Measurements from ENCODE around the gene CLN5.
"Not testable (repeated sequence)": the region's sequence is repeated elsewhere in the genome, so short reads cannot be mapped to it uniquely, and the experiment has no call there.

CLN5 gene

DNA sequence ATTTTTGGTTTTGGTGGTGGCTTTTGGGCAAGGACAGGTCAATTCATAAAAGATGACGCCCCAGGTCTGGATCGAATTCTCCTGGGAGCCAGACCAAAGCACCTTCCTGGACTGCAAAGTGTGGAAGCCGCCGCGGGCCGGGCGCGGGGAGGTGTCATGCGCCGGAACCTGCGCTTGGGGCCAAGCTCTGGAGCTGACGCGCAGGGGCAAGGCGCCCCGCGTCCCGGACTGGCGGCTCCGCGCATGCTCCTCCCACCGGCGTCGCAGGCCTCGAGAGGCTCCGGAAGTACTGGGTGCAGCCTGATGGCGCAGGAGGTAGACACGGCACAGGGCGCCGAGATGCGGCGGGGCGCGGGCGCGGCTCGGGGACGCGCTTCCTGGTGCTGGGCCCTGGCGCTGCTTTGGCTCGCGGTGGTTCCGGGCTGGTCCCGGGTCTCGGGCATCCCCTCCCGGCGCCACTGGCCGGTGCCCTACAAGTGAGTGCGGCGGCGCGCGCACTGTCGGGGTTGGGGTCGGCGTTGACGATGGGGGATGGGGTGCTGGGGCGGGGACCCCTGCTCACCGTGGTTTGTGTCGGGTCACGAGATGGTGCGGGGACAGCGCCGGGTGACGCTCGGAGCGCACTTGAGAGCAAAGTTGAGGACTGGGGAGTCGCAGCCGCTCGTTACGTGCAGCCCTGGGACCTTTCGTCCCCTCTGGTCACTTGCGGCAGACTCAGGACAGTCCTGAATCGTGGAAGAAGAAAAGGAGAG is at the start of gene CLN5:
Gene CLN5 (plus strand): TSS at position 286 of the 752 bp plus-strand sequence. CDS start 18 bp downstream, at position 304.
- FAIRE-seq, result no peak

GRCh38 chr13:76942363-76942762 is 49.5 kb upstream of the CLN5 start:
- FAIRE-seq, result no peak

DNA sequence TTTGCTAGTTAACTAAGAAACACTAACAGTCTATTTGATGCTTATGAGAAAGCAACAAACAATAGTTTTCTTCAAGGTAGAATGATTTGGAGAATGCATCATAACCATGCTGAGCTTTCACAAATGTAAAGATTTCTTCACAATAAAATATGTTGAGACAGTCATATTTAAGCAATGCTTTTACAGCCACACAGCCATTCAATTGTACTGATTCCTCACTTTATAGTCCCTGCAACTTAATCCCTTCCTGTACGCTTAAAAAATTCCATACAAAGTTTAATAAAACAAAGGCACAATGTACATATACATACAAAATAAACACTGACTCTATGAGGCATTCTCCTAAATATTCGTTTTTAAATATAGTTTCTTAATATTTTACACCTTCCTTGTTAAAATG is 48.2 kb upstream of the CLN5 start:
- no peak for FAIRE-seq

DNA sequence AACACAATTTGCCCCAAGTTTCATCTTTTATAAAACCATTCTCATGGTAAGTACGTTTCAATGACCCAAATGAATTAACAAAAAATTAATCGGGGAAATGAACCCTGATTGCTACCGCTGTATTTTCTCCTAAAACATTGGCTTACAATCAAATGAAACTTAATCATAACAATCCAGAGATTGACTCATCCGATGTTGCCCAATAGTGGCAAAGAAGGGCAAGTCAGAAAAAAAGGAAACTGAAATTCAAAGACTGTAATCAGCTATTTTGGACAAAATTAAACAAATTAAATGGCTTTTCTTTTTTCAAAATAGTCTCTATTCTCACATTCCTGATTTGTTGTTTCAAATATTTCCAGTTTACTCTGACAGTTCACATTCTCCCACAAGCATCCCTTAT is 47.4 kb upstream of the CLN5 start:
- no peak for FAIRE-seq

DNA sequence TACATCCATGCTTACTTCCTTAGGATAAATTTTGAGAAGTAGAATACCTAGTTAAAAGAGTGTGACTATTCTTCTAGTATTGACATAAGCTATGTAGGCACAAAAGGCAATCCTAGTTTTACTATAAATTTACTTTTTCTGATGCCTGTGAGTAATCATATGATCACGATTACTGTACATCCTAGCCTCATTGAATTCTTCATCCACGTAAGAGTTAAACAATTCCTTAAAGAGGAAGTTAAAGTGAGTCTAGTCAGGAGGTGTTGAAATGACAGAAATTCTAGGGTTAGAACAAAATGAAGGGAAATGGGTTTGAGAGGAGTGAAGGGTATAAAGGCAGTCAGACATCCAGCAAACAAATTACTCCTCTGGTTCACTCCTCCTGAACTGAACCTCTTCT is 43.7 kb upstream of the CLN5 start, which contains the start of gene ACOD1:
Gene ACOD1 (plus strand): TSS at position 363 of the 400 bp plus-strand sequence. CDS start 48 bp downstream, outside the sequence.
- FAIRE-seq, result no peak

DNA sequence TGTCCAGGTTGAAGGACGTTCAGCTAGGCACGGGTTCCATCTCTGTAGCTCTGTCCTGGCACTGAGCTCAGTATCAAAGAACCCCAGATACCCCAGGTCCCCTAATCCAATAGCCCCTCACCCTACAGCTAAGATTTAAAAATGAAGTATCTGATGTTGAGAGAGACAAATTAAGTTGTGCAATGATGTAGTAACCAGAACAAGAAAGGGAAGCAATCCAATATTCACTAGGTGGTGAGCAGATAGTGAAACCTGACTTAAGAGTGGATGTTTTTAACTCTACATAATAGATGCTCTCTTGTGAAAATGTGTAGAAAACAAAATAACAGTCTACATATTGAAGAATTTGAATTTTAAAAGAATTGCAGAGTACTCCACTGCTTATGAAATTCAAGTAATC is 41.8 kb upstream of the CLN5 start:
- no peak for FAIRE-seq

- FAIRE-seq, result no peak
Observed at GRCh38 chr13:76953968-76954367, 37.9 kb upstream of the CLN5 start.

GRCh38 chr13:76954538-76954937 is 37.3 kb upstream of the CLN5 start:
- FAIRE-seq, result no peak

GRCh38 chr13:76955193-76955592 is 36.7 kb upstream of the CLN5 start:
- no peak for FAIRE-seq

GRCh38 chr13:76955661-76956060 is 36.2 kb upstream of the CLN5 start:
- no peak for FAIRE-seq

DNA sequence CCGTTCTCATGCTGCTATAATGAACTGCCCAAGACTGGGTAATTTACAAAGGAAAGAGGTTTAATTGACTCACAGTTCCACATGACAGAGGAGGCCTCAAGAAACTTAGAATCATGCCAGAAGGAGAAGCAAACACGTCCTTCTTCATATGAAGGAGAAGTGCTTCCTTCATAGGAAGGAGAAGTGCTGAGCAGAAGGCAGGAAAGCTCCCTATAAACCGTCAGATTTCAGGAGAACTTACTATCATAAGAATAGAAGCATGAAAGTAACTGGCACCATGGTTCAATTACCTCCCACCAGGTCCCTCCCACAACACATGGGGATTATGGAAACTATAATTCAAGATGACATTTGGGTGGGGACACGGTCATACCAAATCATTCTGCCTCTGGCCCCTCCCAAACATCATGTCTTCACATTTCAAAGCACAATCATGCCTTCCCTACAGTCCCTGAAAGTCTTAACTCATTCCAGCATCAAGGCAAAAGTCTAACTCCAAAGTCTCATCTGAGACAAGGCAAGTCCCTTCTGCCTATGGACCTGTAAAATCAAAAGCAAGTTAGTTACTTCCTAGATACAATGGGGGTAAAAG is 32.9 kb upstream of the CLN5 start:
- no peak for FAIRE-seq

- FAIRE-seq, result not testable (repeated sequence)
Observed at GRCh38 chr13:76959734-76960133, 32.1 kb upstream of the CLN5 start.

DNA sequence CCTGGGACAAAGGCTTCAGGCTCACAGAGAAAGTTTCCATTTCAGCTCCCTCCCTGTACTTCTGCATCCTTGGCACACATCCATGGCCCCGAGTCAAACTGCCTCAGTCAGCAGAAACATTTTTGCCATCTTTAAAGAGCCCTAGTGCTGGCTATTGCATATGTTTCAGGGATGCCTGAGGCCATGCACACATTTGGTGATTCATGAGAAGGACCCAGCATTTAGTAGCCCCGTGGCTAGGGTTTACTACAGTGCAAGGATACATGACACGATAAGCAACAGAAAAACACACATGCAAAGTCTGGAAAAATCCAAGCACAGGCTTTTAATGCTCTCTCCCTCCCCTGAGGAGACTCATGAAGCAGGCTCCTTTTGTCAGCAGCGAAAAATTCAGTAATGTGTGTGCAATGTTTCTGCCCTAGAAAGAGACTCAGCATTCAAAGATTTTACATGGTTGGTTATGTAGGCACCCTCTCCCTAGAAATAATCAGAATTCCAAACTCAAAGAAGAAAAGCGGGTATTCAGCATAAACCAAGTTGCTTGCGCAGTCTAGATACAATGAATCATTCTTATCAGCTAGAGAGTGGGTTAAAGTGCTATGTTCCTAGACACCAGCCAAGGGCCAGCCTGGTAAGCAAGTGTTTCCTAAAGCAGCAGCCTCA is 26.0 kb upstream of the CLN5 start:
- FAIRE-seq, result no peak

DNA sequence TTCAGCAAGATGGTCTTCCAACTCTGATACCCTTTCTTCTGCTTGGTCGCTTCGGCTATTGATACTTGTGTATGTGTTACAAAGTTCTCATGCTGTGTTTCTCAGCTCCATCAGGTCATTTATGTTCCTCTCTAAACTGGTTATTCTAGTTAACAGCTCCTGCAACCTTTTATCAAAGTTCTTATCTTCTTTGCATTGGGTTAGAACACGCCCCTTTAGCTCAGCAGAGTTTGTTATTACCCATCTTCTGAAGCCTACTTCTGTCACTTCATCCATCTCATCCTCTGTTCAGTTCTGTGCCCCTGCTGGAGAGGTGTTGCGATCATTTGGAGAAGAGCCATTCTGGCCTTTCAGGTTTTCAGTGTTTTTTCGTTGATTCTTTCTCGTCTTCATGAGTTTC is 24.9 kb upstream of the CLN5 start:
- FAIRE-seq, result no peak

GRCh38 chr13:76968041-76968440 is 23.8 kb upstream of the CLN5 start:
- FAIRE-seq, result no peak

DNA sequence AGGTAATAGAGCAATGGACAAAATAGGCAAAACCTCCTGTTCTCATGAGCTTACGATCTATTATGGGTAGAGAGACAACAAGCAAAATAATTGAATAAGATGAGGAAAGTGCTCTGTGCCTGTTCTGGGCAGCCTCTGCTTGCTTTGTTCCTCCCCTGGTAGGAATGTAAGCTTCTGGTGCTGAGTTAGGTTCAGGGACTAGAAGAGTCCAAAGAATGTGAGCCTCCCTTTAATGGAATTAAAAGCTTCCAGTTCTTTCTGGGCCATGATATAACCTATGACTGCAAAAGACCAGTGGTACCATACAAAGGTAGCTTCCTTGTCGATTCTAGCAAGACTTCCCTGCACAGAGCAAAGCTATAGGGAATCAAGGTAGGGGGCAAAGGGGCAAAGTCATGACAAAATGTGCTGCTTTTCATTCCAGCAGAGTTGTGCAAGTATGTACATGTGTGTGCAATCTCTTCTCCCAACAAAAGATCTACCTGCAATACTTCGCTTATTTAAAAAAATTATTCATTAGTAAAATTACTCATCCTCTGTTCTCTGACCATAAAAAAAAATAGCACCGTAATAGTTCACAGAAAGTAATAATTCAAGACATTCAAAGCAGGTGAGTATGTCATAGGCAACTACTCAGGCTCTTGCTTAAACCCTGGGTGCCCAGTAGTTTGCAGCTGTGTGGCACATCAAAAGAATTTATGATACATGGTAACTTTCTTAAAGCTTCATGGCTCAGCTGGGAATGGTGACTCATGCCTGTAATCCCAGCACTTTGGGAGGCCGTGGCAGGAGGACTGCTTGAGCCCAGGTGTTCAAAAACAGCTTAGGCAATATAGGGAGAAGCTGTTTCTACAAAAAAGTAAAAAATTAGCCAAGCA is 22.2 kb upstream of the CLN5 start:
- no peak for FAIRE-seq

DNA sequence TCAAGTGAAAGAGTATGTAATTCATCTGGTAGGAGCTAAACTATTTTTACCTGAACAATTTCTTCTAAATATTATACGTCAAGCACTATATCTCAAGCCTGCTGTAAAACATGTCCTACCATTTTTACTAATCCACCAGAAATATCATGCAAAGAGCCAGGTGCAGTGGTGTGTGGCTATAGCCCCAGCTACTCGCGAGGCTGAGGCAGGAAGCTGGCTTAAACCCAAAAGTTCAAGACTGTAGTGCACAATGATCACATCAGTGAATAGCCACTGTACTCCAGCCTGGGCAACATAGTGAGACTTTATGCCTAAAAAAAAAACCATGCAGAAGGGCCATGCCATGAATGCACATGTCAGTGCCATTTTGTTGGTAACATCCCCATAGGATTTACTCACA is 20.7 kb upstream of the CLN5 start:
- no peak for FAIRE-seq

- no peak for FAIRE-seq
Observed at GRCh38 chr13:76971851-76972829, 19.7 kb upstream of the CLN5 start.

DNA sequence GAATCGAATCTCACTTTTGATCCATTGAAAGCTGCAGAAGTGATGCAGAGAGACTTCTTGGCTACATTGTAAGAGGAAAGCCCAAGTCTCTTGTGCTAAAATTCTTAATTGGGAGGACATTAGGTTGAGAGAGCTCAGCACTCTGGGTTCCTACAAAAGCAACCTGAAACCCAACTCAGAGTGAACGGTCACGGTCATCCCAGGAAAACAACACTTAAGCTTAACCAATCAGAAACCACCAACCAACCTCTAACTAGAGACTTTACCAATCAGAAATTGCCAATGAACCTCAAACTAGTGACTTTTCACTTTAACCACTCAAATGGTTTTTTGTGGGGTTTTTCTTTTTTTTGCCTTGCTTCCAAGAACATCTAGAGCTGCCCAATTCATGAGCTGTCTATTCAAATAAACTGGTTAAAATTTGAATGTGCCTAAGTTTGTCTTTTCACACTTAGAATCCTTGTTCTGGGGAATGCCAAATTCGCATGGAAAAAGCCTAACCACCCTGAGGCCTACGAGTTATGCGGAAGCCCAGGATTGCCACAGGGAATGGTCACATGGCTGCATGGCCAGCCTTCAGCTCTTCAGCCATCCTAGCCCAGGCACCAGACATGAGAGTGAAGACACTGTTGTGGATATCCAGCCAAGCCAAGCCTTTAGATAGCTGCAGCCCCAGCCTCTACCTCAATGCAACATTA is 17.8 kb upstream of the CLN5 start:
- no peak for FAIRE-seq

- FAIRE-seq, result no peak
Observed at GRCh38 chr13:76974618-76974975, 17.3 kb upstream of the CLN5 start.

GRCh38 chr13:76975863-76976262 is 16.0 kb upstream of the CLN5 start:
- FAIRE-seq, result no peak
